ENCODE results near the gene SERINC5. TPM values are rescaled to one million over a fixed set of nuclear protein-coding genes. Genes with fewer than 3 reads are reported as not detected.

SERINC5 gene
- total RNA-seq, 1 experiment from 2014 or later, result 128 TPM

- TF ChIP-seq HMGXB4 (CRISPR knock-in tag; IDR thresholded peaks at IDR 0.05) (no peak), ZNF425 (CRISPR knock-in tag; conservative IDR thresholded peaks at IDR 0.05) (no peak), USF1 (CRISPR knock-in tag; IDR thresholded peaks at IDR 0.05) (no peak), ZBTB21 (CRISPR knock-in tag; IDR thresholded peaks at IDR 0.05; ENCODE audit: borderline replicate concordance) (no peak)
These were observed 39.8 kb downstream of the SERINC5 start (continued) for GRCh38 chr5:80216096-80216495.

- POLR2A ChIA-PET, result no interaction called here
- H3K36me3 Mint-ChIP-seq, result peaks cover 7% of the 10 kb centered on the region; the same call in 1 of the 2 replicates
- no peak overlapping the region for H3K4me3 Mint-ChIP-seq
- H3K4me1 Mint-ChIP-seq, result peaks cover 85% of the 10 kb centered on the region
- CTCF ChIA-PET, result no interaction called here
- ATAC-seq (no peak), DNase-seq (ENCODE audit: low spot score) (no peak)
- H3K27ac Mint-ChIP-seq, result peak overlapping the region; percentile 74; the same call in 1 of the 2 replicates
- no peaks in the 10 kb centered on the region; the same call in 1 of the 2 replicates for H3K27me3 Mint-ChIP-seq (ENCODE audit: low read depth)
- TF ChIP-seq TP53 (CRISPR knock-in tag; IDR thresholded peaks at IDR 0.05), result no peak
- TF ChIP-seq USF2 (CRISPR knock-in tag; IDR thresholded peaks at IDR 0.05), result no peak
- no peak for TF ChIP-seq TEAD1 (CRISPR knock-in tag; IDR thresholded peaks at IDR 0.05)
- TF ChIP-seq PRRX2 (CRISPR knock-in tag; IDR thresholded peaks at IDR 0.05), result no peak
- no peak for TF ChIP-seq RORB (CRISPR knock-in tag; IDR thresholded peaks at IDR 0.05)
- no peak for TF ChIP-seq IRF2 (CRISPR knock-in tag; IDR thresholded peaks at IDR 0.05; ENCODE audit: borderline replicate concordance, low read depth)
- no peak for TF ChIP-seq ZMAT4 (CRISPR knock-in tag; IDR thresholded peaks at IDR 0.05)
- no peak for TF ChIP-seq CREB1 (CRISPR knock-in tag; IDR thresholded peaks at IDR 0.05)
- TF ChIP-seq ETV6 (CRISPR knock-in tag; IDR thresholded peaks at IDR 0.05), result no peak
- no peak for TF ChIP-seq ZNF219 (CRISPR knock-in tag; IDR thresholded peaks at IDR 0.05; ENCODE audit: borderline replicate concordance)
- TF ChIP-seq MXD4 (CRISPR knock-in tag; IDR thresholded peaks at IDR 0.05; ENCODE audit: borderline replicate concordance), result no peak
- no peak for TF ChIP-seq GABPB1 (CRISPR knock-in tag; IDR thresholded peaks at IDR 0.05)
- TF ChIP-seq ZNF396 (CRISPR knock-in tag; IDR thresholded peaks at IDR 0.05; ENCODE audit: borderline replicate concordance), result no peak
- no peak for TF ChIP-seq MLX (CRISPR knock-in tag; IDR thresholded peaks at IDR 0.05)
- no peak for TF ChIP-seq ZNF416 (CRISPR knock-in tag; IDR thresholded peaks at IDR 0.05)
- no peak for TF ChIP-seq SMAD3 (CRISPR knock-in tag; IDR thresholded peaks at IDR 0.05; ENCODE audit: borderline replicate concordance)
- H3K9me3 Mint-ChIP-seq, result no peaks in the 10 kb centered on the region
These were observed 40.3 kb downstream of the SERINC5 start for GRCh38 chr5:80215523-80215922.

All from WTC11 (cell line).